KBM-7 (cell line): ENCODE measurements around the gene PGRMC1.
A peak's percentile ranks its signal among the peaks of the same experiment; 100 is the strongest.
"Not testable (repeated sequence)": the region's sequence is repeated elsewhere in the genome, so short reads cannot be mapped to it uniquely, and the experiment has no call there.

Source experiments
- DNase-seq: peaks from one replicate; pipeline ENCODE4 v3.0.0-alpha.2; 2015
- in situ Hi-C: fragments of 300-500 bp; cut with MboI; formaldehyde crosslinking; loops from 2 replicates; pipeline ENCODE4 v1.14.3; 2020; ENCODE audit warnings: low sequenced_read_pairs, low pct_unique_long_range_greater_than_20kb, mixed read lengths

PGRMC1 gene

GRCh38 chrX:119235872-119236622 lies at the start of gene PGRMC1:
TSS of gene PGRMC1 (plus strand) at chrX:119236285. CDS start at chrX:119236364, 79 bp downstream.
- peak; percentile 91 for DNase-seq

GRCh38 chrX:119186763-119187162 lies 49.3 kb upstream of the PGRMC1 start:
- in situ Hi-C loops, result no loop called here
- DNase-seq, result no peak

More at GRCh38 chrX:119235872-119236622, at the start of gene PGRMC1:
- in situ Hi-C loops, result no loop called here

- DNase-seq, result no peak
- in situ Hi-C loops, result no loop called here
These were observed 48.8 kb upstream of the PGRMC1 start for GRCh38 chrX:119187298-119187697.

- in situ Hi-C loops, result no loop called here
- DNase-seq, result no peak
These were observed 47.0 kb upstream of the PGRMC1 start for GRCh38 chrX:119189115-119189514.

GRCh38 chrX:119189595-119189994 lies 46.5 kb upstream of the PGRMC1 start:
- in situ Hi-C loops, result no loop called here
- no peak for DNase-seq

- in situ Hi-C loops, result no loop called here
These were observed 45.9 kb upstream of the PGRMC1 start for GRCh38 chrX:119190091-119190681.

GRCh38 chrX:119190831-119191230 lies 45.3 kb upstream of the PGRMC1 start:
- in situ Hi-C loops, result no loop called here
- DNase-seq, result no peak

More at GRCh38 chrX:119190091-119190681, 45.9 kb upstream of the PGRMC1 start:
- no peak for DNase-seq

GRCh38 chrX:119194621-119195020 lies 41.5 kb upstream of the PGRMC1 start:
- DNase-seq, result peak; percentile 15
- in situ Hi-C loops, result no loop called here

- DNase-seq, result no peak
- in situ Hi-C loops, result no loop called here
These were observed 34.5 kb upstream of the PGRMC1 start for GRCh38 chrX:119201570-119201969.

- no peak for DNase-seq
- in situ Hi-C loops, result no loop called here
These were observed 29.9 kb upstream of the PGRMC1 start for GRCh38 chrX:119206203-119206602.

- DNase-seq, in situ Hi-C loops: not testable (repeated sequence)
These were observed 28.6 kb upstream of the PGRMC1 start for GRCh38 chrX:119207483-119207882.

GRCh38 chrX:119208401-119209057 lies 27.6 kb upstream of the PGRMC1 start:
- DNase-seq, result no peak
- in situ Hi-C loops, result no loop called here

- in situ Hi-C loops, DNase-seq: not testable (repeated sequence)
These were observed 25.0 kb upstream of the PGRMC1 start for GRCh38 chrX:119210931-119211648.

GRCh38 chrX:119211649-119212014 lies 24.5 kb upstream of the PGRMC1 start:
- no peak for DNase-seq
- in situ Hi-C loops, result no loop called here

- in situ Hi-C loops, result no loop called here
- peak; percentile 28 for DNase-seq
These were observed 17.9 kb upstream of the PGRMC1 start for GRCh38 chrX:119218198-119218597.

- in situ Hi-C loops, result no loop called here
- DNase-seq, result no peak
These were observed 13.2 kb upstream of the PGRMC1 start for GRCh38 chrX:119222932-119223331.

- in situ Hi-C loops, result no loop called here
- DNase-seq, result no peak
These were observed 12.3 kb upstream of the PGRMC1 start for GRCh38 chrX:119223783-119224182.

- in situ Hi-C loops, result no loop called here
- DNase-seq, result peak; percentile 15
These were observed 9.6 kb upstream of the PGRMC1 start for GRCh38 chrX:119226446-119226845.

- in situ Hi-C loops, result no loop called here
- DNase-seq, result no peak
These were observed 7.4 kb upstream of the PGRMC1 start for GRCh38 chrX:119228512-119229252.
